Measurements from ENCODE around the gene SEC14L6. TPM values are rescaled to one million over a fixed set of nuclear protein-coding genes. Genes with fewer than 3 reads are reported as not detected.

The SEC14L6 gene
- total RNA-seq, 4 donors from 2014 or later = 7.7 to 72.1 (median 45.0) TPM

- H3K4me3 ChIP-seq (ENCODE audit: low read depth, poor library complexity, severe bottlenecking) = no peak overlapping the region
- 48 to 69% methylated on average over 10 to 12 of the region's 12 CpGs for WGBS, 2 donors
- TF ChIP-seq CTCF (IDR thresholded peaks at IDR 0.05) = no peak
- no peak for TF ChIP-seq POLR2A (IDR thresholded peaks at IDR 0.05)
- intact Hi-C loops (cut with DNase I; ENCODE audit: low total_unique reads) = no loop called here
- no peak for DNase-seq (ENCODE audit: low spot score in 2 of 2)
Observed at GRCh38 chr22:30574997-30575671, 28.6 kb upstream of the SEC14L6 start.

- 24 to 28% methylated on average over 34 to 42 of the region's 75 CpGs for WGBS, 2 donors
- no peak within 1 kb of the TSS for H3K4me3 ChIP-seq (ENCODE audit: low read depth, poor library complexity, severe bottlenecking)
- DNase-seq (ENCODE audit: low spot score in 2 of 2) = no peak
Observed at GRCh38 chr22:30574095-30574981, 27.8 kb upstream of the SEC14L6 start, which contains the start of gene GAL3ST1. Gene GAL3ST1, minus strand, starts transcription at chr22:30574665. Its CDS starts 17,273 bp downstream, at chr22:30557392.

GRCh38 chr22:30573594-30574094 is 27.1 kb upstream of the SEC14L6 start:
- no peak for DNase-seq (ENCODE audit: low spot score in 2 of 2)
- 39 to 45% methylated on average over 7 of the region's 7 CpGs for WGBS, 2 donors
- H3K4me3 ChIP-seq (ENCODE audit: low read depth, poor library complexity, severe bottlenecking) = no peak overlapping the region
- TF ChIP-seq POLR2A (IDR thresholded peaks at IDR 0.05) = no peak
- no peak for TF ChIP-seq CTCF (IDR thresholded peaks at IDR 0.05)
- intact Hi-C loops (cut with DNase I; ENCODE audit: low total_unique reads) = no loop called here

More at GRCh38 chr22:30574095-30574981, 27.8 kb upstream of the SEC14L6 start, which contains the start of gene GAL3ST1:
- TF ChIP-seq POLR2A (IDR thresholded peaks at IDR 0.05) (no peak), CTCF (IDR thresholded peaks at IDR 0.05) (no peak)
- intact Hi-C loops (cut with DNase I; ENCODE audit: low total_unique reads) = no loop called here

- no peak for DNase-seq (ENCODE audit: low spot score in 2 of 2)
- TF ChIP-seq CTCF (IDR thresholded peaks at IDR 0.05) (no peak), POLR2A (IDR thresholded peaks at IDR 0.05) (no peak)
- WGBS, 2 donors = 43 to 49% methylated on average over 12 of the region's 12 CpGs
- intact Hi-C loops (cut with DNase I; ENCODE audit: low total_unique reads) = no loop called here
- no peak overlapping the region for H3K4me3 ChIP-seq (ENCODE audit: low read depth, poor library complexity, severe bottlenecking)
Observed at GRCh38 chr22:30572840-30573593, 26.5 kb upstream of the SEC14L6 start.

- intact Hi-C loops (cut with DNase I; ENCODE audit: low total_unique reads) = no loop called here
- H3K4me3 ChIP-seq (ENCODE audit: low read depth, poor library complexity, severe bottlenecking) = no peak overlapping the region
- no peak for DNase-seq (ENCODE audit: low spot score in 2 of 2)
- 86 to 89% methylated on average over 6 of the region's 6 CpGs for WGBS, 2 donors
- TF ChIP-seq POLR2A (IDR thresholded peaks at IDR 0.05) = no peak
Observed at GRCh38 chr22:30572210-30572609, 25.7 kb upstream of the SEC14L6 start.

All from lower leg skin (tissue), 4 donors.